ENCODE measurements around the gene TSHZ1.

- TF ChIP-seq CTCF (IDR thresholded peaks at IDR 0.05 in 8 of 11, conservative IDR thresholded peaks at IDR 0.05 in 3 of 11) = no peak
- no peak for TF ChIP-seq POLR2A (IDR thresholded peaks at IDR 0.05)
Measured at GRCh38 chr18:75162467-75162866, 48.1 kb upstream of the TSHZ1 start.

All from spleen (tissue), 7 donors.